ENCODE results near the gene RMND5A.
"Not testable (repeated sequence)": the region's sequence is repeated elsewhere in the genome, so short reads cannot be mapped to it uniquely, and the experiment has no call there.

GRCh38 chr2:86732040-86732525, 12.0 kb downstream of the RMND5A start:
- TF ChIP-seq EZH2 (IDR thresholded peaks at IDR 0.05; ENCODE audit: borderline replicate concordance); CTCF (IDR thresholded peaks at IDR 0.05; ENCODE audit: poor library complexity): not testable (repeated sequence)
